Neural cell (in vitro differentiated cells): ENCODE measurements around the gene SYT13. TPM values are rescaled to one million over a fixed set of nuclear protein-coding genes. Genes with fewer than 3 reads are reported as not detected.

Experiments
- H2AFZ ChIP-seq: fragments of 200-600, 300-800 bp; sonication (generic), shearing (Covaris generic); 2 replicates; pipeline ENCODE4 v1.6.0; 2014; ENCODE audit warnings: low read depth, mild to moderate bottlenecking, antibody characterized with exemption, low read length, moderate library complexity
- H3F3A ChIP-seq: fragments of 200-600 bp; shearing (Covaris generic); 2 replicates; pipeline ENCODE4 v1.6.1; 2016; ENCODE audit warnings: mild to moderate bottlenecking, moderate library complexity, mixed read lengths, antibody characterized with exemption, low read length; ENCODE audit not compliant: insufficient read depth, poor library complexity, severe bottlenecking
- H3K27ac ChIP-seq: fragments of 200-600, 300-800 bp; sonication (generic), shearing (Covaris generic); 2 replicates; pipeline ENCODE4 v1.5.1; 2014; ENCODE audit warnings: mild to moderate bottlenecking, low read length, moderate library complexity
- H3K27me3 ChIP-seq: fragments of 300-800, 200-600 bp; sonication (generic), shearing (Covaris generic); 2 replicates; pipeline ENCODE4 v1.6.0; 2014; ENCODE audit warnings: mild to moderate bottlenecking, low read depth, low read length, moderate library complexity; ENCODE audit not compliant: insufficient read depth
- H3K36me3 ChIP-seq: fragments of 300-800, 200-600 bp; sonication (generic), shearing (Covaris generic); 2 replicates; pipeline ENCODE4 v1.5.1; 2014; ENCODE audit warnings: mild to moderate bottlenecking, antibody characterized with exemption, low read length, moderate library complexity; ENCODE audit not compliant: insufficient read depth
- H3K4me2 ChIP-seq: fragments of 300-800, 200-600 bp; sonication (generic), shearing (Covaris generic); 2 replicates; pipeline ENCODE4 v1.6.0; 2014; ENCODE audit warnings: mild to moderate bottlenecking, low read length
- H3K4me3 ChIP-seq: fragments of 300-800, 200-600 bp; sonication (generic), shearing (Covaris generic); 2 replicates; pipeline ENCODE4 v1.5.1; 2014; ENCODE audit warnings: mild to moderate bottlenecking, low read length, moderate library complexity
- H3K79me2 ChIP-seq: fragments of 200-600 bp; shearing (Covaris generic); replicated peaks from 2 replicates; pipeline ENCODE4 v1.6.0; 2014; ENCODE audit warnings: mild to moderate bottlenecking, low read length, moderate library complexity; ENCODE audit not compliant: insufficient read depth
- H3K9ac ChIP-seq: fragments of 300-800, 200-600 bp; sonication (generic), shearing (Covaris generic); 2 replicates; pipeline ENCODE4 v1.6.1; 2016; ENCODE audit warnings: mild to moderate bottlenecking, low read length, mixed read lengths
- H3K9me2 ChIP-seq: fragments of 200-600 bp; shearing (Covaris generic); 2 replicates; pipeline ENCODE4 v1.6.1; 2016; ENCODE audit warnings: mild to moderate bottlenecking, low read length, mixed read lengths; ENCODE audit not compliant: insufficient read depth
- H3K9me3 ChIP-seq: fragments of 200-600, 300-800 bp; sonication (generic), shearing (Covaris generic); 2 replicates; pipeline ENCODE4 v1.6.1; 2016; ENCODE audit warnings: mild to moderate bottlenecking, mixed run types, low read length, moderate library complexity, mixed read lengths
- H4K20me1 ChIP-seq: fragments of 200-600 bp; shearing (Covaris generic); 2 replicates; pipeline ENCODE4 v1.6.1; 2016; ENCODE audit warnings: mild to moderate bottlenecking, mixed run types; ENCODE audit not compliant: insufficient read depth
- EP300 ChIP-seq: fragments of 450-650 bp; conservative IDR thresholded peaks from 2 replicates; pipeline ENCODE4 v1.6.1; 2014; ENCODE audit warnings: antibody characterized with exemption, mild to moderate bottlenecking, moderate library complexity; ENCODE audit not compliant: poor library complexity, severe bottlenecking
- EZH2 ChIP-seq: fragments of 200-600, 300-800 bp; shearing (Covaris generic), sonication (generic); IDR thresholded peaks from 2 replicates; pipeline ENCODE4 v1.6.1; 2014; ENCODE audit warnings: antibody characterized with exemption, low read length, borderline replicate concordance, mild to moderate bottlenecking; ENCODE audit not compliant: insufficient read depth, poor library complexity, severe bottlenecking
- MXI1 ChIP-seq: fragments of 450-650 bp; conservative IDR thresholded peaks from 2 replicates; pipeline ENCODE4 v1.6.1; 2014; ENCODE audit warnings: antibody characterized with exemption, mild to moderate bottlenecking; ENCODE audit not compliant: poor library complexity, severe bottlenecking
- POLR2AphosphoS5 ChIP-seq: IDR thresholded peaks from 2 replicates; pipeline ENCODE4 v1.6.1; 2012
- RAD21 ChIP-seq: fragments of 450-650 bp; conservative IDR thresholded peaks from 2 replicates; pipeline ENCODE4 v1.6.1; 2014; ENCODE audit warnings: antibody characterized with exemption, mild to moderate bottlenecking, moderate library complexity
- SMC3 ChIP-seq: fragments of 450-650 bp; conservative IDR thresholded peaks from 2 replicates; pipeline ENCODE4 v1.6.1; 2014; ENCODE audit warnings: antibody characterized with exemption, mild to moderate bottlenecking, moderate library complexity; ENCODE audit not compliant: poor library complexity
- TAF1 ChIP-seq: IDR thresholded peaks from 2 replicates; pipeline ENCODE4 v1.6.1; 2012; ENCODE audit warnings: low read depth
- polyA plus RNA-seq: library from polyadenylated mRNA; depleted of rRNA; stranded (reverse); fragments of >200 nt; gene quantifications from 2 replicates; pipeline ENCODE4 v1.2.3, GENCODE V29; 2014
- TF ChIP-seq, protein P1 (sequence below): fragments of 450-650 bp; IDR thresholded peaks from 2 replicates; pipeline ENCODE4 v1.5.1; 2014; ENCODE audit warnings: antibody characterized with exemption, mild to moderate bottlenecking, moderate library complexity; ENCODE audit not compliant: poor library complexity, severe bottlenecking
- TF ChIP-seq, protein P2 (sequence below): IDR thresholded peaks from 2 replicates; pipeline ENCODE4 v1.6.1; 2012; ENCODE audit warnings: borderline replicate concordance

The SYT13 gene
- polyA plus RNA-seq, 1 donor from 2014 or later = 60.8 TPM

DNA sequence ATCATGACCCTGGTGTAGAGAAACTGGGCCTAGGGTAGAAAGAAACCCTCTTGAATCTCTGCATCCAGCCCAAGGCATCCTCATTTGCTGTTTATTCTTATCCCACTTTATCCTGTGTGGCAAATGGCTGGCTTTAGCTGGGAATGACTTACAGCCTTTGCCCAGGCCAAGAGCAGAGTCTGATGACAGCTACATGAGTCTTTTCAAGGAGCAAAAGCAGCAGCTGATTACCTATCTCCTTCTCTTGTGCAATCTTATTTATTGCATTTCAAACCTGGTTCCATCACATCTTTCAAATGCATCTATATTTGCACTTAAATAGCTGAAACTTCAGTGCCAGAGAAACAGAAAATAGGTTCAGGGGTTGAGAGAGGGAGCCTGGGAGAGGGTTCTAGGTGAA lies 26.1 kb downstream of the SYT13 start:
- no peak overlapping the region for H3K4me3 ChIP-seq
- H4K20me1 ChIP-seq = no peaks in the 10 kb centered on the region
- H3K27ac ChIP-seq = no peak overlapping the region
- no peak for TF ChIP-seq TAF1
- TF ChIP-seq EZH2 = no peak
- TF ChIP-seq EP300 = no peak
- no peak for TF ChIP-seq SMC3
- TF ChIP-seq, protein P1, sequence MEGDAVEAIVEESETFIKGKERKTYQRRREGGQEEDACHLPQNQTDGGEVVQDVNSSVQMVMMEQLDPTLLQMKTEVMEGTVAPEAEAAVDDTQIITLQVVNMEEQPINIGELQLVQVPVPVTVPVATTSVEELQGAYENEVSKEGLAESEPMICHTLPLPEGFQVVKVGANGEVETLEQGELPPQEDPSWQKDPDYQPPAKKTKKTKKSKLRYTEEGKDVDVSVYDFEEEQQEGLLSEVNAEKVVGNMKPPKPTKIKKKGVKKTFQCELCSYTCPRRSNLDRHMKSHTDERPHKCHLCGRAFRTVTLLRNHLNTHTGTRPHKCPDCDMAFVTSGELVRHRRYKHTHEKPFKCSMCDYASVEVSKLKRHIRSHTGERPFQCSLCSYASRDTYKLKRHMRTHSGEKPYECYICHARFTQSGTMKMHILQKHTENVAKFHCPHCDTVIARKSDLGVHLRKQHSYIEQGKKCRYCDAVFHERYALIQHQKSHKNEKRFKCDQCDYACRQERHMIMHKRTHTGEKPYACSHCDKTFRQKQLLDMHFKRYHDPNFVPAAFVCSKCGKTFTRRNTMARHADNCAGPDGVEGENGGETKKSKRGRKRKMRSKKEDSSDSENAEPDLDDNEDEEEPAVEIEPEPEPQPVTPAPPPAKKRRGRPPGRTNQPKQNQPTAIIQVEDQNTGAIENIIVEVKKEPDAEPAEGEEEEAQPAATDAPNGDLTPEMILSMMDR = no peak
- TF ChIP-seq, protein P2, sequence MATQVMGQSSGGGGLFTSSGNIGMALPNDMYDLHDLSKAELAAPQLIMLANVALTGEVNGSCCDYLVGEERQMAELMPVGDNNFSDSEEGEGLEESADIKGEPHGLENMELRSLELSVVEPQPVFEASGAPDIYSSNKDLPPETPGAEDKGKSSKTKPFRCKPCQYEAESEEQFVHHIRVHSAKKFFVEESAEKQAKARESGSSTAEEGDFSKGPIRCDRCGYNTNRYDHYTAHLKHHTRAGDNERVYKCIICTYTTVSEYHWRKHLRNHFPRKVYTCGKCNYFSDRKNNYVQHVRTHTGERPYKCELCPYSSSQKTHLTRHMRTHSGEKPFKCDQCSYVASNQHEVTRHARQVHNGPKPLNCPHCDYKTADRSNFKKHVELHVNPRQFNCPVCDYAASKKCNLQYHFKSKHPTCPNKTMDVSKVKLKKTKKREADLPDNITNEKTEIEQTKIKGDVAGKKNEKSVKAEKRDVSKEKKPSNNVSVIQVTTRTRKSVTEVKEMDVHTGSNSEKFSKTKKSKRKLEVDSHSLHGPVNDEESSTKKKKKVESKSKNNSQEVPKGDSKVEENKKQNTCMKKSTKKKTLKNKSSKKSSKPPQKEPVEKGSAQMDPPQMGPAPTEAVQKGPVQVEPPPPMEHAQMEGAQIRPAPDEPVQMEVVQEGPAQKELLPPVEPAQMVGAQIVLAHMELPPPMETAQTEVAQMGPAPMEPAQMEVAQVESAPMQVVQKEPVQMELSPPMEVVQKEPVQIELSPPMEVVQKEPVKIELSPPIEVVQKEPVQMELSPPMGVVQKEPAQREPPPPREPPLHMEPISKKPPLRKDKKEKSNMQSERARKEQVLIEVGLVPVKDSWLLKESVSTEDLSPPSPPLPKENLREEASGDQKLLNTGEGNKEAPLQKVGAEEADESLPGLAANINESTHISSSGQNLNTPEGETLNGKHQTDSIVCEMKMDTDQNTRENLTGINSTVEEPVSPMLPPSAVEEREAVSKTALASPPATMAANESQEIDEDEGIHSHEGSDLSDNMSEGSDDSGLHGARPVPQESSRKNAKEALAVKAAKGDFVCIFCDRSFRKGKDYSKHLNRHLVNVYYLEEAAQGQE = no peak
- TF ChIP-seq RAD21 = no peak
- TF ChIP-seq POLR2AphosphoS5 = no peak
- no peak for TF ChIP-seq MXI1
- H3K36me3 ChIP-seq = no peaks in the 10 kb centered on the region
- no peak overlapping the region for H2AFZ ChIP-seq
- H3K4me2 ChIP-seq = no peak overlapping the region
- no peak overlapping the region for H3K9ac ChIP-seq
- H3K9me3 ChIP-seq = no peaks in the 10 kb centered on the region
- no peaks in the 10 kb centered on the region for H3K9me2 ChIP-seq
- no peaks in the 10 kb centered on the region for H3F3A ChIP-seq
- no peaks in the 10 kb centered on the region for H3K27me3 ChIP-seq
- H3K79me2 ChIP-seq = no peaks in the 10 kb centered on the region

DNA sequence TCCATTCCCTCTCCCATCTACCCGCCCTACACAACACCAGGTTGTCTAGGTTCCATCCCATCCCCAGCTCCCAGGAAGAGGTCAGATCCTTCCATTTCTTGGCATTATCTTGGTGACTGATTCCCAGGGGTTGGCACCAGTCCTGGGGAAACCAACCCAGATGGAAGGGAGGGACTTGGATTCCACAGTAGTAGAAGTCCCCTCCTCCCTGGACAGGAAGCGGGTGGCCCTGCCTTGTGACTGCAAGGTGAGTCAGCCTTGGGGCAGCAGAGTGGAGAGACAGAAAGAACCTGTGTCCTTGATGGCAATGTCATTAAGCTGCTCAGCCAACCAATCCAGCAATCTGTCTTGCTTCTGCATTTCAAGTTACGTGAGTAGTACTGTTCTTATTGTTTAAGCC lies 26.5 kb downstream of the SYT13 start:
- H2AFZ ChIP-seq = no peak overlapping the region
- no peak overlapping the region for H3K4me2 ChIP-seq
- TF ChIP-seq RAD21 (no peak), MXI1 (no peak), TAF1 (no peak), EP300 (no peak), POLR2AphosphoS5 (no peak), SMC3 (no peak), EZH2 (no peak)
- TF ChIP-seq, protein P2 = no peak
- TF ChIP-seq, protein P1 = no peak
- H3K9me3 ChIP-seq = no peaks in the 10 kb centered on the region
- no peaks in the 10 kb centered on the region for H3K9me2 ChIP-seq
- no peaks in the 10 kb centered on the region for H3F3A ChIP-seq
- H3K79me2 ChIP-seq = no peaks in the 10 kb centered on the region
- H3K36me3 ChIP-seq = no peaks in the 10 kb centered on the region
- H3K4me3 ChIP-seq = no peak overlapping the region
- H3K9ac ChIP-seq = no peak overlapping the region
- H3K27me3 ChIP-seq = no peaks in the 10 kb centered on the region
- no peaks in the 10 kb centered on the region for H4K20me1 ChIP-seq
- no peak overlapping the region for H3K27ac ChIP-seq
